B cell (primary cell): ENCODE results near the gene TEC.

ENCODE experiments used
- EZH2 ChIP-seq: IDR thresholded peaks from 2 replicates; pipeline ENCODE4 v1.6.1; 2012; ENCODE audit warnings: borderline replicate concordance, low read depth, mild to moderate bottlenecking, moderate library complexity, low read length; ENCODE audit not compliant: insufficient read depth, poor library complexity, severe bottlenecking
- TF ChIP-seq, protein P1 (sequence below): fragments of 200-600 bp; IDR thresholded peaks from one replicate; pipeline ENCODE4 v1.8.0; 2022; ENCODE audit warnings: antibody characterized with exemption, mild to moderate bottlenecking

DNA sequence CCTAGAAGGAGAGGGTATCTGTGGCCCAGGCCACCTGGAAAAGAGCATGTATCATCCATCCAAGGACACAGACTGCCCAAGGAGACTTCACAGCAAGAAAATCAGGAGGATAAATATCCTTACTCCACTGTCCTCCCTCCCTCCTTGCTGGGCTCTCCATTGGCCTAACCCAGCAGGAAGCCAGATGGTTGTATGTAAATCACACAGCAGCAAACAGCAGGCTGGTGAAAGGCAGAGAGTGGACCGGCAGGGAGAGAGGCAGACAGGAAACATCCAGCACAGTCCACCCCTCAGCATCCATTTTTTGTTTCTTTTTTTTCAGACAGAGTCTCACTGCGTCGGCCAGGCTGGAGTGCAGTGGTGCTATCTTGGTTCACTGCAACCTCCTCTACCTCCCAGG, 153.1 kb downstream of the TEC start:
- TF ChIP-seq, protein P1, sequence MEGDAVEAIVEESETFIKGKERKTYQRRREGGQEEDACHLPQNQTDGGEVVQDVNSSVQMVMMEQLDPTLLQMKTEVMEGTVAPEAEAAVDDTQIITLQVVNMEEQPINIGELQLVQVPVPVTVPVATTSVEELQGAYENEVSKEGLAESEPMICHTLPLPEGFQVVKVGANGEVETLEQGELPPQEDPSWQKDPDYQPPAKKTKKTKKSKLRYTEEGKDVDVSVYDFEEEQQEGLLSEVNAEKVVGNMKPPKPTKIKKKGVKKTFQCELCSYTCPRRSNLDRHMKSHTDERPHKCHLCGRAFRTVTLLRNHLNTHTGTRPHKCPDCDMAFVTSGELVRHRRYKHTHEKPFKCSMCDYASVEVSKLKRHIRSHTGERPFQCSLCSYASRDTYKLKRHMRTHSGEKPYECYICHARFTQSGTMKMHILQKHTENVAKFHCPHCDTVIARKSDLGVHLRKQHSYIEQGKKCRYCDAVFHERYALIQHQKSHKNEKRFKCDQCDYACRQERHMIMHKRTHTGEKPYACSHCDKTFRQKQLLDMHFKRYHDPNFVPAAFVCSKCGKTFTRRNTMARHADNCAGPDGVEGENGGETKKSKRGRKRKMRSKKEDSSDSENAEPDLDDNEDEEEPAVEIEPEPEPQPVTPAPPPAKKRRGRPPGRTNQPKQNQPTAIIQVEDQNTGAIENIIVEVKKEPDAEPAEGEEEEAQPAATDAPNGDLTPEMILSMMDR: no peak
- no peak for TF ChIP-seq EZH2
